DND-41 (cell line): ENCODE results near the gene POU6F1.
"Not testable (repeated sequence)": the region's sequence is repeated elsewhere in the genome, so short reads cannot be mapped to it uniquely, and the experiment has no call there.

Experiments
- ATAC-seq: fragments of 200-7000 bp; cut with Tn5 transposase; 3 replicates; pipeline ENCODE4 v1.9.1; 2021; ENCODE audit warnings: low read depth; ENCODE audit not compliant: insufficient read depth
- DNase-seq: peaks from one replicate; pipeline ENCODE4 v3.0.0-alpha.2; 2020
- H2AFZ ChIP-seq: 2 replicates; pipeline ENCODE4 v1.6.0; 2012; ENCODE audit warnings: low read depth, low read length
- H3K27ac ChIP-seq: 2 replicates; pipeline ENCODE4 v1.5.1; 2012; ENCODE audit warnings: low read length, inconsistent platforms
- H3K27me3 ChIP-seq: fragments of 200-600 bp; sonication (generic); 2 replicates; pipeline ENCODE4 v1.6.0; 2012; ENCODE audit warnings: low read length, mild to moderate bottlenecking, inconsistent platforms; ENCODE audit not compliant: insufficient read depth, poor library complexity
- H3K36me3 ChIP-seq: 2 replicates; pipeline ENCODE4 v1.5.1; 2012; ENCODE audit warnings: low read length, inconsistent platforms; ENCODE audit not compliant: insufficient read depth
- H3K4me1 ChIP-seq: 2 replicates; pipeline ENCODE4 v1.5.1; 2012; ENCODE audit warnings: mild to moderate bottlenecking, low read length; ENCODE audit not compliant: insufficient read depth
- H3K4me2 ChIP-seq: 2 replicates; pipeline ENCODE4 v1.6.0; 2012; ENCODE audit warnings: mild to moderate bottlenecking, moderate library complexity, low read length, inconsistent platforms; ENCODE audit not compliant: insufficient read depth
- H3K4me3 ChIP-seq, 2 experiments: fragments of 200-600 bp in 1 of 2; shearing (Covaris generic) in 1 of 2; 2 replicates each; pipeline ENCODE4 v1.5.1; 2012 to 2016; ENCODE audit warnings: inconsistent platforms in 2 of 2, low read length in 2 of 2, mild to moderate bottlenecking in 2 of 2, low read depth in 1 of 2, moderate library complexity in 1 of 2
- H3K79me2 ChIP-seq: 2 replicates; pipeline ENCODE4 v1.6.0; 2012; ENCODE audit warnings: low read length, inconsistent platforms; ENCODE audit not compliant: insufficient read depth
- H3K9ac ChIP-seq: 2 replicates; pipeline ENCODE4 v1.6.0; 2012; ENCODE audit warnings: low read depth, mild to moderate bottlenecking, inconsistent platforms, low read length, moderate library complexity
- H3K9me3 ChIP-seq: 2 replicates; pipeline ENCODE4 v1.5.1; 2012; ENCODE audit warnings: low read length, moderate library complexity, mild to moderate bottlenecking, inconsistent platforms; ENCODE audit not compliant: insufficient read depth, severe bottlenecking
- H4K20me1 ChIP-seq: 2 replicates; pipeline ENCODE4 v1.6.0; 2012; ENCODE audit warnings: low read length; ENCODE audit not compliant: insufficient read depth
- EZH2 ChIP-seq: IDR thresholded peaks from 3 replicates; pipeline ENCODE4 v1.6.1; 2012; ENCODE audit warnings: borderline replicate concordance, low read depth, mild to moderate bottlenecking, moderate library complexity, low read length, inconsistent platforms; ENCODE audit not compliant: severe bottlenecking
- TF ChIP-seq, protein P1 (sequence below): IDR thresholded peaks from 2 replicates; pipeline ENCODE4 v1.5.1; 2012; ENCODE audit warnings: borderline replicate concordance, low read length, moderate library complexity, mild to moderate bottlenecking; ENCODE audit not compliant: poor library complexity, severe bottlenecking; ENCODE audit errors: extremely low read depth

Gene POU6F1

DNA sequence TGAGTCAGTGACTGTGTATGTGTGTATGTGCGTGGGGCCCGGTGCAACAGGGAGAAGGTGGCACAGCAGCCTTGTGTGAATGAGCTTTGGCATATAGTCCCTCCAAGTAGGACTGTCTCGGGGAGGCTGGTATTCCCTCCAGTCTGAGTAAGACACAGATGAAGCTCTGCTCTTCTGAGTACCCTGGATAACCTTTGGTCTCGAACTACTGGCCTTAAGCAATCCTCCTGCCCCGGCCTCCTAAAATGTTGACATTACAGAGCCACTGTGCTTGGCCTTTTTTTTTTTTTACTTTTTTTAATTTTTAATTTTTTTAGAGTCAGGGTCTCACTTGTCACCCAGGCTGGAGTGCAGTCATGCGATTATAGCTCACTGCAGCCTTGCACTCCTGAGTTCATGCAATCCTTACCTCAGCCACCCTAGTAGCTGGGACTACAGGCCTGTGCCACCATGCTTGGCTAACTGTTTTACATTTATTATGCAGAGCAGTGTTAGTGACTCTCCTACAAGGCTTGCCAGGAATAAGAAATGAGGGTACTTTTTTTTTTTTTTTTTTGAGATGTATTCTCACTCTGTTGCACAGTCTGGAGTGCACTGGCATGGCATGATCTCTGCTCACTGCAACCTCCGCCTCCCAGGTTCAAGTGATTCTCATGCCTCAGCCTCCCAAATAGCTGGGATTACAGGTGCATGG lies 11.4 kb upstream of the POU6F1 start:
- H3K9me3 ChIP-seq, result no peaks in the 10 kb centered on the region
- no peak for ATAC-seq
- no peaks in the 10 kb centered on the region for H3K4me1 ChIP-seq
- H3K79me2 ChIP-seq, result no peaks in the 10 kb centered on the region
- no peak overlapping the region for H3K4me2 ChIP-seq
- no peak overlapping the region for H3K9ac ChIP-seq
- H3K27me3 ChIP-seq, result no peaks in the 10 kb centered on the region
- no peak overlapping the region for H3K27ac ChIP-seq
- no peaks in the 10 kb centered on the region for H4K20me1 ChIP-seq
- H3K4me3 ChIP-seq, result no peak overlapping the region
- DNase-seq, result no peak
- H3K36me3 ChIP-seq, result no peaks in the 10 kb centered on the region
- TF ChIP-seq EZH2, result no peak
- TF ChIP-seq, protein P1, sequence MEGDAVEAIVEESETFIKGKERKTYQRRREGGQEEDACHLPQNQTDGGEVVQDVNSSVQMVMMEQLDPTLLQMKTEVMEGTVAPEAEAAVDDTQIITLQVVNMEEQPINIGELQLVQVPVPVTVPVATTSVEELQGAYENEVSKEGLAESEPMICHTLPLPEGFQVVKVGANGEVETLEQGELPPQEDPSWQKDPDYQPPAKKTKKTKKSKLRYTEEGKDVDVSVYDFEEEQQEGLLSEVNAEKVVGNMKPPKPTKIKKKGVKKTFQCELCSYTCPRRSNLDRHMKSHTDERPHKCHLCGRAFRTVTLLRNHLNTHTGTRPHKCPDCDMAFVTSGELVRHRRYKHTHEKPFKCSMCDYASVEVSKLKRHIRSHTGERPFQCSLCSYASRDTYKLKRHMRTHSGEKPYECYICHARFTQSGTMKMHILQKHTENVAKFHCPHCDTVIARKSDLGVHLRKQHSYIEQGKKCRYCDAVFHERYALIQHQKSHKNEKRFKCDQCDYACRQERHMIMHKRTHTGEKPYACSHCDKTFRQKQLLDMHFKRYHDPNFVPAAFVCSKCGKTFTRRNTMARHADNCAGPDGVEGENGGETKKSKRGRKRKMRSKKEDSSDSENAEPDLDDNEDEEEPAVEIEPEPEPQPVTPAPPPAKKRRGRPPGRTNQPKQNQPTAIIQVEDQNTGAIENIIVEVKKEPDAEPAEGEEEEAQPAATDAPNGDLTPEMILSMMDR, result no peak
- H2AFZ ChIP-seq, result no peak overlapping the region

DNA sequence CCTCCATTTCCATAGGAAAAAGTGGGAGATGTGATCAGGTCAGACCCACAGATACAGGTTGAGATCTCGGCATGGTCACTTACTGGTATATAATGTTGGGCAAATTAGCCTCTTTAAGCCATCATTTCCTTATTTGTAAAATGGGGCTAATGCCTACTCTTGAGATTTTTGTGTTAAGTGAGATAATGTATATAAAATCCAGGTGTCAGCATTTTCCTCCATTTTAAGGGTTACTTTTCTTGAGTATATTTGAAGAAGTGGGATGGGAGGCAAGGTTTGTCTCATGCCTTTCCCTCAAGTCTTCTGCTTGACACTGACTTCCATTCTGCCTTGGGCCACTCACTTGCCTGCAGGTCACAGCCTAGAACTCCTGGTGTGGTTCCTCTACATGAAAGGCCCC lies 10.1 kb upstream of the POU6F1 start:
- no peak for ATAC-seq
- no peaks in the 10 kb centered on the region for H3K79me2 ChIP-seq
- no peak overlapping the region for H3K4me3 ChIP-seq
- H4K20me1 ChIP-seq, result no peaks in the 10 kb centered on the region
- no peaks in the 10 kb centered on the region for H3K4me1 ChIP-seq
- no peak overlapping the region for H3K4me2 ChIP-seq
- H3K27me3 ChIP-seq, result no peaks in the 10 kb centered on the region
- no peaks in the 10 kb centered on the region for H3K36me3 ChIP-seq
- no peak overlapping the region for H3K9ac ChIP-seq
- DNase-seq, result no peak
- no peak for TF ChIP-seq EZH2
- TF ChIP-seq, protein P1, result no peak
- no peak overlapping the region for H3K27ac ChIP-seq
- no peak overlapping the region for H2AFZ ChIP-seq
- no peaks in the 10 kb centered on the region for H3K9me3 ChIP-seq

DNA sequence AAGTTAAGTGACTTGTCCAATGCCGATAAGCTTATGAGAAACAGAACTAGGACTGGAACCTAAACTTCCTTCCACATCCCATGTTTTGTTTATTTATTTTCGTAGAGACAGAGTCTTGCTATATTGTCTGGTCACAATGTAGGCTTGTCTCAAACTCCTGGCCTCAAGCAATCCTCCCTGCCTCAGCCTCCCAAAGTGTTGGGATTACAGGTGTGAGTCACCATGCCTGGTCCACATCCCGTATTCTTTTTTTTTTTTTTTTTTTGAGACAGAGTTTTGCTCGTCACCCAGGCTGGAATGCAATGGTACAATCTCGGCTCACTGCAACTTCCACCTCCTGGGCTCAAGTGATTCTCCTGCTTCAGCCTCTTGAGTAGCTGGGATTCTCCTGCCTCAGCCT lies 9.2 kb upstream of the POU6F1 start:
- H3K36me3 ChIP-seq, H3K9ac ChIP-seq, H3K9me3 ChIP-seq, ATAC-seq, H3K4me2 ChIP-seq, H4K20me1 ChIP-seq, H3K4me1 ChIP-seq, H3K27me3 ChIP-seq, H3K79me2 ChIP-seq, H3K4me3 ChIP-seq, H2AFZ ChIP-seq, DNase-seq, H3K27ac ChIP-seq: not testable (repeated sequence)

DNA sequence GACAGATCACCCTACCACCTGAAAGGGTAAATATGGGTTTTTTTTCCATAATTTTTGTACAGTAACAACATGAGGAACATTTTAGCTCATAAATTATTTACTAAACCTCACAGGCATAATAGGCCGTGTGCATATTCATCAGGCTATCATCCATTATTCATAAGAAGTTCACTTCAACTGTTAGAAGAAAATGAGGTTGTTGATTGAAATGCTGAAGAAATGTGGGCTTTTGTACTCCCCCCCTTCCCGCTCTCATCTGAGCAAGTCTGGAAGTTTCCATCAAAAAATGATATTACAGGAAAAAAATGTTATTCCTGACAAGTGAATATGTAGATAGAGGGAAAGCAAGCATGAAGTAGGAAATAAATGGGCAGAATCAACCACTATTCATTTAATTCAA lies 7.9 kb upstream of the POU6F1 start:
- Histone ChIP-seq H3K9ac (no peak overlapping the region), H2AFZ (no peak overlapping the region), H3K36me3 (no peaks in the 10 kb centered on the region), H3K27me3 (no peaks in the 10 kb centered on the region), H3K4me3 (no peak overlapping the region), H3K4me1 (no peaks in the 10 kb centered on the region), H3K9me3 (no peaks in the 10 kb centered on the region), H3K79me2 (no peaks in the 10 kb centered on the region), H3K4me2 (no peak overlapping the region), H3K27ac (no peak overlapping the region), H4K20me1 (no peaks in the 10 kb centered on the region)
- TF ChIP-seq, protein P1, result no peak
- no peak for TF ChIP-seq EZH2
- no peak for ATAC-seq
- no peak for DNase-seq
